ENCODE data around the gene SLC2A10. TPM values are rescaled to one million over a fixed set of nuclear protein-coding genes. Genes with fewer than 3 reads are reported as not detected.

Gene SLC2A10
- total RNA-seq, 4 donors from 2014 or later = 8.2 to 33.5 (median 15.2) TPM

DNA sequence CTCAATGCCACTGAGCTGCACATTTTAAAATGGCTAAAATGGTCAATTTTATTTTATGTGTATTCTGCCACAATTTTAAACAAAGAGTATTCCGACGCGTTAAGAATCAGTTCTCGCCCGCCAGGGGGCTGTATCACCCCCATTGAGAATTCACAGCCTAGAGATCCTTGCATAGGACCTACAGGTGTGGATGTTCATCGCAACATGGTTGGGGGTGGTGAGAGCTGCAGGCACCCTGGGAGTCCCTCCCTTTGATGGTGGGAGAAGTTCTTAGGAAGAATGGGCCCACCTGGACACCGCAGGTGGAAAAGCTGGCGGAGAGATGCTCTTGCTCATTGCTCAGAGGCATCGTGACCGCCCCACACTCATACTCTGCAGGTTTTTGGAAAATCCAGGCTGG is 63.5 kb downstream of the SLC2A10 start:
- DNase-seq = no peak
- TF ChIP-seq, protein P1, sequence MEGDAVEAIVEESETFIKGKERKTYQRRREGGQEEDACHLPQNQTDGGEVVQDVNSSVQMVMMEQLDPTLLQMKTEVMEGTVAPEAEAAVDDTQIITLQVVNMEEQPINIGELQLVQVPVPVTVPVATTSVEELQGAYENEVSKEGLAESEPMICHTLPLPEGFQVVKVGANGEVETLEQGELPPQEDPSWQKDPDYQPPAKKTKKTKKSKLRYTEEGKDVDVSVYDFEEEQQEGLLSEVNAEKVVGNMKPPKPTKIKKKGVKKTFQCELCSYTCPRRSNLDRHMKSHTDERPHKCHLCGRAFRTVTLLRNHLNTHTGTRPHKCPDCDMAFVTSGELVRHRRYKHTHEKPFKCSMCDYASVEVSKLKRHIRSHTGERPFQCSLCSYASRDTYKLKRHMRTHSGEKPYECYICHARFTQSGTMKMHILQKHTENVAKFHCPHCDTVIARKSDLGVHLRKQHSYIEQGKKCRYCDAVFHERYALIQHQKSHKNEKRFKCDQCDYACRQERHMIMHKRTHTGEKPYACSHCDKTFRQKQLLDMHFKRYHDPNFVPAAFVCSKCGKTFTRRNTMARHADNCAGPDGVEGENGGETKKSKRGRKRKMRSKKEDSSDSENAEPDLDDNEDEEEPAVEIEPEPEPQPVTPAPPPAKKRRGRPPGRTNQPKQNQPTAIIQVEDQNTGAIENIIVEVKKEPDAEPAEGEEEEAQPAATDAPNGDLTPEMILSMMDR (IDR thresholded peaks at IDR 0.05) = no peak
- TF ChIP-seq POLR2AphosphoS5 (IDR thresholded peaks at IDR 0.05) = no peak
- TF ChIP-seq POLR2A (IDR thresholded peaks at IDR 0.05) = no peak
- TF ChIP-seq EP300 (IDR thresholded peaks at IDR 0.05; ENCODE audit: low read depth) = no peak
- WGBS, 2 donors (ENCODE audit: low coverage in 1 of 2) = 83 to 85% methylated on average over 7 to 10 of the region's 10 CpGs
- H3K36me3 ChIP-seq = no peaks in the 10 kb centered on the region
- intact Hi-C loops (cut with DNase I; ENCODE audit: low total_unique reads) = no loop called here
- no peaks in the 10 kb centered on the region for H3K9me3 ChIP-seq
- no peak overlapping the region for H3K4me3 ChIP-seq
- H3K27ac ChIP-seq = no peak overlapping the region
- no peaks in the 10 kb centered on the region for H3K27me3 ChIP-seq
- H3K4me1 ChIP-seq = no peaks in the 10 kb centered on the region
- in situ Hi-C loops (cut with MboI; ENCODE audit: low pct_ligation_motif_present in 1 of 4, low pct_unique_long_range_greater_than_20kb in 1 of 4, low sequenced_read_pairs in 3 of 4) = loop anchor here in 3 of 4 donors (25.0 kb wide), 2 partner anchors 389 to 614 kb away; no protein-coding TSS in a partner anchor

DNA sequence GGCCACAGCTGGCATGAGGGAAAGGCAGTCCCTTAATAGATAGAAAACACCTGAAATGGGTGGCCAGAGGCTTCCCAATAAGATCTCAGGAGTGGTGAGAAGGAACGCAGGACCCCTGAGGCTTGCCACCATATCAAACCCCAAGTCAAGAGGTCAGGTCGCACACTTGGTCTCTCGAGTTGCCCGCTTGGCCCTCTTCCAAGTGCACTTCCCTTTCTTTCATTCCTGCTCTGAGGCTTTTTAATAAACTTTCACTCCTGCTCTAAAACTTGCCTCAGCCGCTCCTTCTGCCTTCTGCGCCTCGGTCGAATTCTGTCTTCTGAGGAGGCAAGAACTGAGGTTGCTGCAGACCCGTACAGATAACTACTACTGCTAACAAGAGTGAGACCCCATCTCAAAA is 64.2 kb downstream of the SLC2A10 start:
- no peak for DNase-seq
- in situ Hi-C loops (cut with MboI; ENCODE audit: low pct_ligation_motif_present in 1 of 4, low pct_unique_long_range_greater_than_20kb in 1 of 4, low sequenced_read_pairs in 3 of 4) (loop anchor here in 3 of 4 donors (25.0 kb wide), 2 partner anchors 389 to 614 kb away; no protein-coding TSS in a partner anchor), intact Hi-C loops (cut with DNase I; ENCODE audit: low total_unique reads) (no loop called here)
- Histone ChIP-seq H3K27me3 (no peaks in the 10 kb centered on the region), H3K36me3 (no peaks in the 10 kb centered on the region), H3K9me3 (no peaks in the 10 kb centered on the region), H3K27ac (no peak overlapping the region), H3K4me1 (no peaks in the 10 kb centered on the region), H3K4me3 (no peak overlapping the region)
- WGBS, 2 donors (ENCODE audit: low coverage in 1 of 2) = 57 to 62% methylated on average over 5 to 9 of the region's 9 CpGs
- TF ChIP-seq EP300 (IDR thresholded peaks at IDR 0.05; ENCODE audit: low read depth) = no peak
- TF ChIP-seq, protein P1 (IDR thresholded peaks at IDR 0.05) = no peak
- no peak for TF ChIP-seq POLR2A (IDR thresholded peaks at IDR 0.05)
- TF ChIP-seq POLR2AphosphoS5 (IDR thresholded peaks at IDR 0.05) = no peak

DNA sequence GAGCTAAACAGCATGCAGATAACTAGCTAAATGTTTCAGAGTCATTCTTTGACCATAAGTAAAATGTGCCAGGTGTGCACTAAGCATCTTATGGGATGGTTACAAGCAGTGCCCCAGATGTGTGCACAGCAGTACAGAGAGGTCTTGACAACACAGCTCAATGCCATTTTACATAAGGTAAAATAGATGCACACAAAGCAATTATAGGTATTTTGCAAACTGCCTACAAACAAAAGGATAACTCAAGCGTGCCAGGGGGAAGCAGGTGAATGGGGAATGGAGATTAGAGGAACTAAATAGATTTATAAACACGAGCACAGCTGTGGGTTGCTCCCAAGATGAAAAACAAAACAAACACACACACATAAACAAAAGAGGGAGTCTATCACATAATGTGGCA is 64.8 kb downstream of the SLC2A10 start:
- Histone ChIP-seq H3K27me3 (no peaks in the 10 kb centered on the region), H3K36me3 (no peaks in the 10 kb centered on the region), H3K27ac (no peak overlapping the region), H3K4me1 (no peaks in the 10 kb centered on the region), H3K4me3 (no peak overlapping the region), H3K9me3 (no peaks in the 10 kb centered on the region)
- 38 to 39% methylated on average over 2 of the region's 2 CpGs for WGBS, 2 donors (ENCODE audit: low coverage in 1 of 2)
- in situ Hi-C loops (cut with MboI; ENCODE audit: low pct_ligation_motif_present in 1 of 4, low pct_unique_long_range_greater_than_20kb in 1 of 4, low sequenced_read_pairs in 3 of 4) = loop anchor here in 3 of 4 donors (25.0 kb wide), 2 partner anchors 388 to 613 kb away; no protein-coding TSS in a partner anchor
- no peak for TF ChIP-seq EP300 (IDR thresholded peaks at IDR 0.05; ENCODE audit: low read depth)
- TF ChIP-seq POLR2A (IDR thresholded peaks at IDR 0.05) = no peak
- TF ChIP-seq, protein P1 (IDR thresholded peaks at IDR 0.05) = no peak
- TF ChIP-seq POLR2AphosphoS5 (IDR thresholded peaks at IDR 0.05) = no peak
- DNase-seq = no peak
- intact Hi-C loops (cut with DNase I; ENCODE audit: low total_unique reads) = no loop called here

DNA sequence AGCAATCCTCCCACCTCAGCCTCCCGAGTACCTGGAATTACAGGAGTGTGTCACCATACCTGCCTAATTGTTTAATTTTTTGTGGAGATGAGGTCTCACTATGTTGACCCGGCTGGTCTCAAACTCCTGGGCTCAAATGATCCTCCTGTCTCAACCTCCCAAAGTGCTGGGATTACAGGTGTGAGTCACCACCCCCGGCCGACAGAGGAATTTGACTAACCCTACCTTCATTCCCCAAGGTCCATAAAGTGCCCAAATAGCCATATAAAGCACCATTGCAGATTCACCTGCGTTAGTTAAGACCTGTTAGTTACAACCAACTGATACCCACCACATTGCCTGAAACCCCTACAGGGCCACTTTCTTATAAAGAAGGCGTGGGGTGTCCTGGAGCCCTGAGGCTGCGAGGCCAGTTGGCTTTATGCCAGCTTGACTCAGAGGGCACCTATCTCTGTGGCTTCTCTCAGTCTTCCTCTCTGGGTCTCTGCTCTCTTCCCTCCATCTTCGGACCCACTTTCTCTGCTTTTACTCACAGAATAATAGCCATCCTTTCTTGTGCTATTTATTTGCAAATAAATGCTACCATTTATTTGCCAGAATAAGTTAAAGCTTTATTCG is 65.6 kb downstream of the SLC2A10 start:
- in situ Hi-C loops (cut with MboI; ENCODE audit: low pct_ligation_motif_present in 1 of 4, low pct_unique_long_range_greater_than_20kb in 1 of 4, low sequenced_read_pairs in 3 of 4) = loop anchor here in 3 of 4 donors (25.0 kb wide), 2 partner anchors 387 to 612 kb away; no protein-coding TSS in a partner anchor
- no peaks in the 10 kb centered on the region for H3K36me3 ChIP-seq
- no peak overlapping the region for H3K27ac ChIP-seq
- no peak for TF ChIP-seq POLR2AphosphoS5 (IDR thresholded peaks at IDR 0.05)
- TF ChIP-seq EP300 (IDR thresholded peaks at IDR 0.05; ENCODE audit: low read depth) = no peak
- TF ChIP-seq, protein P1 (IDR thresholded peaks at IDR 0.05) = no peak
- no peak overlapping the region for H3K4me3 ChIP-seq
- intact Hi-C loops (cut with DNase I; ENCODE audit: low total_unique reads) = no loop called here
- DNase-seq = no peak
- no peaks in the 10 kb centered on the region for H3K27me3 ChIP-seq
- 86 to 92% methylated on average over 2 to 9 of the region's 9 CpGs for WGBS, 2 donors (ENCODE audit: low coverage in 1 of 2)
- H3K9me3 ChIP-seq = no peaks in the 10 kb centered on the region
- no peaks in the 10 kb centered on the region for H3K4me1 ChIP-seq
